HG02588 (cell line): ENCODE measurements around the gene RAB44.

Source experiments
- ATAC-seq: cut with Tn5 transposase; IDR thresholded peaks from one replicate; pipeline ENCODE4 v1.9.1; 2021; ENCODE audit warnings: mild to moderate bottlenecking, moderate library complexity; ENCODE audit not compliant: unreplicated experiment

RAB44 gene

DNA sequence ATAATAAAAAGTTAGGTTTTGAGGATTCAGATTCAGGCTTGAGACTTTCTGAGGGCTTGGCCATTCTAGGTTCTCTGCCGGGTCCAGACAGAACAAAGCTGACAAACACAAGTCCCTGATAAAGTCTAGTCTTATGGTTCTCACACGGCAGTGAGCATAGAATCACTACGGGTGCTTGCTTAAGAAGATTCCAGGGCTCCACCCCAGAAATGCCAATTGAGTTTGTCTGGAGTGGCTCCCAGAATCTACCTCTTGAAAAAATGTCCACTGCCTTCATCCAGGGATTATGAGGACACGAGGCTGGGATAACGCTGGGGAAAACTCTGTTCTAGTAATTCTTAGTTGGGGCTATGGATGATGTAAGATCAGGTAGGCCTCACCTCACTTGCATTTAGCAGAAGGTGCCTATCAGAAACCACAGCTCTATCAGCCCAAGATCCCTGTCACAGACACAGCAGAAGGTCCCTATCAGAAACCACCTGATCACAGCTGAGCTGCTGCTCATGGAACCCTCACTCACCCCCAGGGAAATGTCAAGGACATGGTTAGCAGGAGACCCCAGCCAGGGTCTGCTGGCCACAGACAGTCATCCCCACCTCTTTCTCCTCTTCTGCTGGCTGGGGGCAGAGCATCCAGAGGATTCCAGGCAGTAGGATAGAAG is 52.3 kb downstream of the RAB44 start:
- no peak for ATAC-seq

DNA sequence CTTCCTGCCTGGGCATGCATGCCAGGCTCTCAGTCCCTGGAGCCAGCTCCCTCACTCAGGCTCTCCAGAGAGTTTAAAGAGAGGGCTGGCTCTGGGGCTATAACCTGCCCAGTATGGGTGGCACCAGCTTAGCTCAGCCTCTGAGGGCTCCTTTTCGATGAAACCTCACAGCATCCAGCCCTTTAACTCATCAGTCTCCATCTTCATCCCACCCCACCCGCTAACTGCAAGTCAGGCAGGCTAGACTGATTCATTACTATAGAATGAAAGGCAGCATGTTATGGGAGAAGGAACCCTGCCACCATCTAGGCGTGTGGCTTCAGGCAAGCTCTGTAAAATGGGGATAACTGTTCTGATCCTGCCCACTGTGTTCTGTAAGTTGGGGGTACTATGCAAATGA is 53.5 kb downstream of the RAB44 start:
- no peak for ATAC-seq

DNA sequence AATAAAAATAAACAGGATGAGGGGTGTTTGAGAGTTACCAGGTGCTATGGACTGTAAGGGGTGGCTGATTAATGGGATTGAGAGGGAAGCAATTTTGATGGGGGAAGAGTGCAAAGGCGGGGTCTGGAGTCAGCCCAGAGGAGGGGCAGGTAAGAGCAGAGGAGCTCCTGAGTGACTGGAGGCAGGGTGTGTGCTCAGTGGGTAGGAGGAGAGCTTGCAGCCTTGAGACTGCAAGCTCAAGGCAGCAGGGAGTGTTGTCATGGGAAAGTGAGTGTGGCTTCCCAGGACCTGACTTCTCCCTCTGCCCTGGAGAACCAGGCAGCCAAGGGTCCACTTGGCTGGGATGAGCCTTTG is 54.2 kb downstream of the RAB44 start:
- no peak for ATAC-seq

DNA sequence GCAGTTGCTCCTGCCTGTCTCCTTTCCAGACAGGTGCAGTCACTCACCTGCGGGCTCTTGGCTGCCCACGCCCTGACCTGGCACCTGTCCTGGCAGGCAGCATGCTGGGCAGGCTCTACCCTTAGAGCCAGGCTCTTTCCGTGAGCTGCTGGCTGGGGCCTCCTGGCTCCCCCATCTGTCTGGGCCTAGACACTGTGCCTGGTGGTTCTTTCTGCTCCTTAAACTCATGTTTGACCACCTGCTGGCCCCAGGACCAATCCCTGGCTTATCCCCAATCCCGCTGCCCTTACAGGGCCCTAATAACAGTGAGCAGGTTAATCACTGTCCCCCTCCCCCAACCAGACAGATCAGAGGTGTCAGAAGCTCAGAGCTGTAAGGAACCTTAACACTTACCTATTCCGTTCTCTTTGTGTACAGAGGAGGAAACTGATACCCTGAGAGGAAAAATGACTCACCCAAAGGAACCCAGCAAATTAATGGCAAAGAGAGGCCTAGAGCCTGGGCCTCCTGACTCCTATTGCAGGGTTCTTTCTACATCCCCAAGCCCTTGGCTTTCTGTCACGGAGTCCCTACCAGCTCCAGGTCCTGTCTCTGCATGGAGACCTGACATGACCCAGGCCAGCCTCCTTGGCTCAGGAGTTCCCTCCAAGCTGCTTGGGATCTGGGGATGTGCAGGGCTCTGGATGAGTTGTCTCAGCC is 54.7 kb downstream of the RAB44 start:
- ATAC-seq, result no peak

DNA sequence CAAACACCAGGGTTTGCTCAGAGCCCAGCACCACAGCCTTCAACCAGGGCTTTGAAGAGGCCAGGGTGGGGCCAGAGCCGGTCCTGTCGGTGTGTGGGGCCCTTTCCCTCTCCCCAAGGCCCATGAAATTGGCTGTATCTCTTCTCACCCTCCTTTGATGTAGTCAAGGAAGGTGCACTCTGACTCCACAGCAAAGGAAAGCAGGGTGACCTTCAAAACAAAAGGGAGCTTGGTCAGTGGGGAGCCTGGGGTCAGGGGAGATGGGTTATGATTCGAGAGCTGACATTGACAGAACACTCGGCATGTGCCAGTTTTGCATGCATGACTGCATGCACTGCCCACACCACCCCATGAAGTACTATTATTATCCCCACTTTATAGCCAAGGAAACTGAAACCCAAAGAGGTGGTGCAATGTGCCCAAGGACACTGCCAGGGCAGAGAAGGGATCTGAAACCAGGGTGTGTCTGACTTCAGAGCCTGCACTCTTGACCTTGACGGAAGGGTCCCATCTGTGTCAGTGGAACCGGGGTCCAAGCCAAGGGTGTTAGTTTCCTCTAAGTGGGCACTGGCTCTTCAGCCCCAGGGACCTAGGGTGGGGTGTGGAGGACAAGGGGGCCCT is 55.4 kb downstream of the RAB44 start:
- peak; percentile 45 for ATAC-seq

DNA sequence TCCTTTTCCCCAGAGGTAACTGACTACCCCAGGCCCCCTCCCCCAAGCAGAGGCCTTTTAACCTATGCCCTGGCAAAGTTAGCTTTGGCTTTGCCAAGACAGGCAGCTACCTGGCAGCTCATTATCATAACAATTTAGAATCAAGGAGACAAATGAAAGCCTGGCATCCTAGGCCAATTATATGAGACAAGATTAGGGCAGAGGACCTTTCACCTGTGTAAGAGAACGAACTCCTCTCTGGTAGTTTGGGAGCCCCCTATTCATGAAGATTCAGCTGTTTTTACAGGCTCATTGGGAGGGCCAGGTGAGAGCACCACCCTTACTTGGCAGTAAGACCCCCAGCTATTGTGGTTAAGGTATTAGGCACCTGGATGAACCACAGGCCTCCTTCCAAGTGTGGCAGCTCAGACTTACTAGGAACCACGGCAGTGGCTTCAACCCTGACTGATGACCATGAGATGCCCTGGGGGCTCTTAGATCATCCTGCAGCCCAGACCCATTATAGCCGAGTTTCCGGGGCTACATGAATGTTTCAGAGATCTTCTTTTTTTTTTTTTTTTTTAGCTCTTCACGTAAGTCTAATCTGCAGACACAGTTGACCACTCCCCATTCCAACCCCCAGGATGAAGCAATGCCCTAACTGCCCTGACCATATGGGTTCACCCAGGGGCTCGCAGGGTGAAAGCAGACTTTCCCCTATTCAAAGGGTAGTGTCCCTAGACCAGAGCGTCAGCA is 56.2 kb downstream of the RAB44 start:
- no peak for ATAC-seq

DNA sequence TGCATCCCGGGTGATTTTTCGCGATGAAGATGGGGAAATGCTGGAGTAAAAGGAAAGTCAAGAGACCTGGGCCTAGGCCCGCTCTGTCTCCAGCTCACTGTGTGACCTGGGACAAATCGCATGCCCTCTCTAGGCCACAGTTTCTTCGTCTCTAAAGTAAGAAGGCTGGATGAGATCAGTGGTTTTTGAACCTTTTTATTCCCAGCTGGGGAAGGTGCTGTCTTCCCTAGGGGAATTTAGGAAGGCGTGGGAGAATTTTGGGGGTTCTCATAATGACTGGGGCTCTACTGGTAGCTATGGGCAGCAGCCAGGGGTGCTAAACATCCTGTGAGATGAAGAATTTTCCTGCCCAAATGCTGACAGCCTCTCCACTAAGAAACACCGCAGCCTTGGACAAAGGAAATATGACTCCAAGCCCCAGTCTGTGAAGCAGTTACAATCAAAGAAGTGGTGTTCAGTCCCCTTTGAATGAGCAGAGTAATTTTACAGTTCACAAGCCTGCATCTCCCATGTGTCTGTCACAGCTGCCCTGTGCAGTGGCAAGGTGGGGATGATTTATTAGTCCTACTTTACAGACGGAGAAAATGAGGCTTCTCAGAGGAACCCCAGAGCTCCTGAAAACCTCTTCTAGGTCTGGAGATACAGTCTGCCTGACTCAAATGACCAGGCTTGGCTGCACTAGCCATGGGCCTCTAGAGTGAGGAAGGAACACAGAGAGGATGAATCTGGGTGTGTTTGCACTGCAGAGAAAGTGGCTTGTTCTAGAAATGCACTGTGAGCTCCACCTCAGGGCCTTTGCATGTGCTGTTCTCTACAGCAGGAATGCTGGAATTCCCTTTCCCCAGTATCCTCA is 57.2 kb downstream of the RAB44 start:
- ATAC-seq, result no peak

DNA sequence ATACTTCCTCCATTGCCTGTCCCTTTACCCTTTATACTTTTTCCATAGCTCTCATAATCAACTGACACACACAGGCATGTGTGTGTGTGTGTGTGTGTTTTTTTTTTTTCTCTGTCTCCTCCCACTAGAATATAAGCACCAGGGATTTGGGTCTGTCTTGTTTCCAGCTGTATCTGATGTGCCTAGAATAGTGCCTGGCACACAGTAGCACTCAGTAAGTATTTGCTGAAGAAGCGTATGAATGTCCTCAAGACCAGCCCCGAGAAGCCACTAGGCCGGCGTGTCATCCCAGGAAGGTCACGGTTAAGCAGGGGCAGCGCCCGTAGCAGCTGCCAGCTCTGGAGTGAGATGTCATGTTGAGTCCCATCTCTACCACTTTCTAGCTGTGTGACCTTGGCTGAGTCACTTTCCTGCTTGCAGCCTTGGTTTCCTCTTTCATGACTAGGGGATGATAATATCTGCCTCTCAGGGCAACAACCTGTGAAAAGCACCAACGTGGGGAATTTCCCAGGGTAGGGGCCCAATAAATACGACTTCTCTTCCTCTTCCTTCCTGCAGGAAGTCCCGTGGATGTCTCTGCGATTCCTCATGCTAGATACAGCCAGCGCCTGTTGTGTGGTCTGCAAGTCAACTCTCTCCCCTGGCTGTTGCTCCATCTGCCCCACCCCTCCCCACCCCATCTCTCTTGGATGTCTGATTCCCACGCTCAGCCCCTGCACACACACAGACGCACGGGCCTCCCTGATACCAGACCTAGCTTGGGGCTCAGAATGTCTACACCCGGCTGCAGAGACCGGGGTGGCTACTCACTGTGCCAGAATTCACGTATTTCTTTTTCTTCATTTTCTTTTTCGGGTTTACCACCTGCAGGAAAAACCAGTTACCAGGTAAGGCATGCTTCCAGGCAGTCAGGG is 58.1 kb downstream of the RAB44 start:
- peak; percentile 34 for ATAC-seq

DNA sequence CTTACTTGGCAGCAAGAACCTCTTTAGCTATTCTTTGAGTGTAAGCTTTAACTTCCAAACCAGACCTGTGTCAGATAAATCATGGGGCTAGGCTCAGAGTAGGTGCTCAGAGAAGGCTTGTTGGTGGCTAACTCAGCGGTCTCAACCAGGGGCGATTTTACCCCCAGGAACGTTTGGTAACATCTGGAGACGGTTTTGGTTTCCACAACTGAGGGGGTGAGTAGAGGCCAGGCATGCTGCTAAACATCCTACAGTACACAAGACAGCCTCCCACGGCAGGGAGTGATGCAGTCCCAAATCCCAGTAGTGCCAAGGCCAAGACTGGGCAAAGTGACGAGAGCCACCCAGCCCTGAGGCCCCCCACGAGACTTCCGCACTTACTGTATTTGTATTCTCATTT is 59.2 kb downstream of the RAB44 start:
- no peak for ATAC-seq

DNA sequence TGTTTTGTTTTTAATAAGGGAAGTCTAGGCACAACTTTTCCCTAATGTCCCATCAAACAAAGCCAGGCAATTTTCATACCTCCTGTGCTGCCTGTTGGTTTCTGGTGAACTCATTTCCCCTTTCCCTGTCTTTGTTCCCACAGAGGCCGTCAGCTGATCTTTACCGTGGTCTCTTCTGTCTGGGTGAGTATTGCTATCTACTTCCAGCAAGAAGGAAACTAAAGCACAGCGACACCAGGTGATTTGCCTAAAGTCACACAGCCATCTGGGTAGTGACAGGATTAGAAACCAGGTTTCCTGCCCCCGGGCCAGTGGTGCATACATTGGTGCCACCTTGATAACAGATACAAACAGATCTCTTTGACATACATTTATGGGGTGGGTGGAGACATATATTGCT is 59.6 kb downstream of the RAB44 start:
- ATAC-seq, result no peak

DNA sequence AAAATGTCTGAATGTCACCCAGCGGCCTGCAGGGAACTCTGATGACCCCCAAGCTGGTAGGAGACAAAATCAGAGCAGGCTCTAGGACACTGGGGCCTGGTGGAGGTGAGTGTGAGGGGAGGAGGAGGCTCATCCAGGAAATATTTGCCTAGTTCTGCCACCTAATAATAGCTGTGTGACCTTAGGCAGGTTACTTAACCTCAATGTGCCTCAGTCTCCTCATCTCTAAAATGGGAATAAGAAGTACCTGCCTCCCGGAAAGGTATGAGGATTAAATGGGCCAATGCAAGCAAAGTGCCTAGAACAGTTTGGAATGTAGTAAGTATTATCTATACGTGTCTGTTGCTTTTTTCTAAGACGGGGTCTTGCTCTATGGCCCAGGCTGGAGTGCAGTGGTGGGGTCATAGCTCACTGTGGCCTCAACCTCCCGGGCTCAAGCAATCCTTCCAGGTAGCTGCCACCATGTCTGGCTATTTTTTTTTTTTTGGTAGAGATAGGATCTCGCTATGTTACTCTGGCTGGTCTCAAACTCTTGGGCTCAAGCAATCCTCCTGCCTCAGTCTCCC is 60.4 kb downstream of the RAB44 start:
- ATAC-seq, result no peak

DNA sequence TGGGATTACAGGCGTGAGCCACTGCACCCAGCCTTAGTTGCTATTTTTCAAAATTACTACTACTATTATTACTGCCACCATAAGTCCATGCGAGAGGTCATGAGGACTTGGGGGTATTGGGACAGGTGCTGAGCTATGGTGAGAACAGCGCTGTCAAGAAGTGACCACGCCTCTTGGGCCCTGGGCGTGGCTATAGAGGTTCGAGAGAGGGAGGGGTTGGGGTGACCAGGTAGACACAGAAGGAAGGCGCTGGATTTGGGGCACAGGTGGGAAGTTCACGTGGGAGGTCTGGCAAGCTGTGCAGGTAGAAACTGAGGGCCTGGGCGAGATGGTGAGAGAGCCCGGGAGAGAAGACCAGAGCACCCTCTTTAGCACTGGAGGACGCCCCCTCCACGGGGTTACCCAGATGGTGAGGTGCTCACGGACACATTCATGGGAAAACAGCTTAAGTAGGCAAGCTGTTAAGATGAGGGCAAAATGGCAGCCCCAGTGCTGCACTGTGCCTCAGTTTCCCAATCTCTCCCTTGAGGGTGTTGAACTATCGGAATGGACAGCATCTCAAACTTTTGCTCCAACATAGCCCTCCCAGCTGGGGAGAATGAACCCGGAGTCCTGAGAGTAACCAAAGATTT is 61.0 kb downstream of the RAB44 start:
- ATAC-seq, result no peak

DNA sequence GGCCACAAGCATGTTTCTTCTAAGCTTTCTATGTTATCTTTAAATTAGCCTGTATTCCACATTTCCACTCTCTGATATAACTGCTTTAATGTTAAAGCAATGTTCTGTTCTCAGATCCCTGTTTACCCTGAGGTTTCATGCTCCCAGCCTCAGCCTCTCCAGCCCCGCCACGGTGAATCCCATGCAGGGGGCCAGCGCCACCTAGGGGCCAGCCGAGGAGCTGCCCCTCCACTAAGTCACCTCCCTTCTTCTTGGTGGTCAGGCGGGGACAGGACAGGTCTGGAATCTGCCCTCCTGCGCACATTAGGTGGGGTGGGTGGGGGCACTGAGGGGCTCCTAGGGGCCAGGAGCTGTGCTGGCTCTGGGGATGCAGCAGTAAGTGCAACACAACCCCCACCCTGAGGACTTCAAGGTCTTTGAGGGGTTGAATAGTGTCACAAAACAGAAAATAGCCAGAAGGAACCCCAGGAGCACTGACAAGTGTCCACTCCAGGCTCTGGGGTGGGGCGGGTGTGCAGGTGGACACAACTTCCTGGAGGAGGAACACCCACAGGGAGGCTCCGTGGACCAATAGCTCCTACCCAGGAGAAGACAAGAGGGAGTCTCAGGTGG is 61.6 kb downstream of the RAB44 start:
- no peak for ATAC-seq

DNA sequence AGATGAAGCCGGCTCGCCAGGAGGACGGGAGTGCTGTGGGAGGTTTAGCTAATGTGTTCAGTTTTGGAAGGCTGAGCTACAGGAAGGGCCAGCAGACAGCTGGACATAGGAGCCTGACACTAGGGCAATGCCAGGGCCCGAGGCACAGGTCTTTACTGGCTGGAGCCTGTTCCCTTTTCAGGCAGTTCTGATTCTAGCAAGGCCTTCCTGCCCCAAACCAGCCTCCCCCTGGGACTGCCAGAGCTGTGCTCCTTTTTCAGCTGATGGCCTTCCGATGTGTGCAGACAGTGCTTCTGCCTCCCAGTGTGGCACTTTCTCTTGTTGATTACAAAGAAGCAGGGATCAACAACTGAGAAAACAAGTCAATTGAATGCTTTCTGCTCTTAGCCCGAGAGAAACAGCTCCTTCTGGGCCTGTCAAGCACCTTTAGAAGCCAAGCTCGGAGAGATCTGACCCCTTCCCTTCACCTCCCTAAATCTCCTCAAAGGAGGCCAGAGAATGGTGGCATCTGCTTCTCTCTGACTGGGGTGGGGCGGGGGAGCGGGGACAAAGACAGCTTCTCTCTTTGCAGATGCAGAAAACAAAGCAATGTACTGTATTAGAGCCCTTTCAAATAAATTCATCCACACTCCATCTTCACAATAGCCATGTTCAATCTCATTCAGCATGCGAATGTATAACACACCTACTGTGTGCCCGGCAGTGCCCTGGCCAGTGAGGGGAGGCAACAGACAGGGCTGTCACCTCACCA is 63.2 kb downstream of the RAB44 start:
- no peak for ATAC-seq

DNA sequence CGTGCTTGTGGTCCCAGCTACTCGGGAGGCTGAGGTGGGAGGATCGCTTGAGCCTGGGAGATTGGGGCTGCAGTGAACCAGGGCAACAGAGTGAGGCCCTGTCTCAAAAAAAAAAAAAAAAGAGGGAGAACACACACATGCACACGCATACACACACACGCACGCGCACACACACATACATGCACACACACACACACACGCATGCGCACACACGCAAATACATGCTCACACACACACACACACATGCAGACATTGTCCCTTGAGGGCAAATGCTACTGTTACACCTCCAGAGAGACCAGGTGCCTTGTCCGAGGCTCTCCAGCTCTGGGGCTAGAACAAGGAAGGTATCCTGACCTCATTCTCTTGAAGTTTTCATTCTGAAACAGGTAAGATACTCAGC is 64.5 kb downstream of the RAB44 start:
- no peak for ATAC-seq

DNA sequence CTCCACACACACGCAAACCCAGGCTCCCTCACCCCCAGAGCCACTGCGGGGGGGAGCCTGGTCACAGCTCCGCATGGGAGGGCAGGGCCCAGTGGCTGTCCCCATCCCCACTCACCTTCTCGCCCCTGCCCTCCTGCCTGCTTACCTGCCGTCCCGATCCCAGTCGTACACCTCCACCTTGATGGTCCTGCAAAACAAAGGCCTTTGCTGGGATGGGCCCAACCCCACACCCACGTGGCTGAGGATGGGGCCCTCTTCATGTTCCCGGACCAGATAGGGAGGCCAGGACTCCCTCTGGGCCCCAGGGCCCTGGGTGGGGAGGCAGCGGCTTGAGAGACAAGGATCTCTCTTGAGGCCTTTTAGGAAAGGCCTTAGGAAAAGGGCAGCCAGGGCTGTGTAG is 67.6 kb downstream of the RAB44 start:
- ATAC-seq, result no peak

DNA sequence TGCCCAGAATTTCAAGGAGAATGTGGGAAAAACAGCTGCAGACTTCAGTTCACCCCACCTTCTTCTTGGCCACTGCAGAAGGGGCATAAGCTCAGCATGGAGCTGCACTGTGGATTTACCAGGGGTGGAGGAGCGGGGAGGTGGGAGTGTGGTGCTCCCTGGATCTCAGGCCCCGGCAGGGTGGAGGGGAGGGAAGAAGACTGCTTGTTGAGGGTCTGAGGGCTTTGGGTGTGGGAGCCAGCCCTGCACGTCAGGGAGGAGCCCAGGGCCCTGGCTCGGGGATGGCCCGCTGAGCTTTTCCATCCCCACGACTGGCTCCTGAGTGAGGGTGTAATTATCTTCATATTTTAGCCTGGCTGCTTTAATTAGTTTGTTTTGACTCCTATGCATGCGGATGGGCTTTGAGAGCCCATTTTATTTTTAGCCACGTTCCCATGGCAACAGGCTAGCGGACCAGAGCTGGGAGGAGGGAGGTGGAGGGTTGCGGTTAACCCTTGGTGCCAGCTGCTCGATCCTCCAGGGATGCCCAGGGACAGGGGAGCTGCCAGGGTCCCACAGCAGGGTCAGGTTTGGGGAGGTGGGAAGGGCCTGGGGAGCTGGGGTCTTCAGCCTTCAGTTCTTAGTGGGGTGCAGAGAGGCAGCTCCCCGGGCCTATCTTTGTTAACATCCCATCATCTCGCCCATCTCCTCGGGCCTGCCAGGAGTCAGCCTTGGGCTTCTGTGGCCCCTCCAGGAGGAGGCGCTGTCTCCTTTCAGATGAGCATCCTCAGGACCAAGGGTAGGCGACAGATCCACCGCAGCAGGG is 68.2 kb downstream of the RAB44 start:
- ATAC-seq, result no peak
